HG03280 (cell line): Measurements from ENCODE around the gene UAP1L1.
A peak's percentile ranks its signal among the peaks of the same experiment; 100 is the strongest.
"Not testable (repeated sequence)": the region's sequence is repeated elsewhere in the genome, so short reads cannot be mapped to it uniquely, and the experiment has no call there.

Experiments used
- ATAC-seq: cut with Tn5 transposase; IDR thresholded peaks from one replicate; pipeline ENCODE4 v1.9.1; 2021; ENCODE audit warnings: mild to moderate bottlenecking, moderate library complexity; ENCODE audit not compliant: unreplicated experiment

UAP1L1 gene

DNA sequence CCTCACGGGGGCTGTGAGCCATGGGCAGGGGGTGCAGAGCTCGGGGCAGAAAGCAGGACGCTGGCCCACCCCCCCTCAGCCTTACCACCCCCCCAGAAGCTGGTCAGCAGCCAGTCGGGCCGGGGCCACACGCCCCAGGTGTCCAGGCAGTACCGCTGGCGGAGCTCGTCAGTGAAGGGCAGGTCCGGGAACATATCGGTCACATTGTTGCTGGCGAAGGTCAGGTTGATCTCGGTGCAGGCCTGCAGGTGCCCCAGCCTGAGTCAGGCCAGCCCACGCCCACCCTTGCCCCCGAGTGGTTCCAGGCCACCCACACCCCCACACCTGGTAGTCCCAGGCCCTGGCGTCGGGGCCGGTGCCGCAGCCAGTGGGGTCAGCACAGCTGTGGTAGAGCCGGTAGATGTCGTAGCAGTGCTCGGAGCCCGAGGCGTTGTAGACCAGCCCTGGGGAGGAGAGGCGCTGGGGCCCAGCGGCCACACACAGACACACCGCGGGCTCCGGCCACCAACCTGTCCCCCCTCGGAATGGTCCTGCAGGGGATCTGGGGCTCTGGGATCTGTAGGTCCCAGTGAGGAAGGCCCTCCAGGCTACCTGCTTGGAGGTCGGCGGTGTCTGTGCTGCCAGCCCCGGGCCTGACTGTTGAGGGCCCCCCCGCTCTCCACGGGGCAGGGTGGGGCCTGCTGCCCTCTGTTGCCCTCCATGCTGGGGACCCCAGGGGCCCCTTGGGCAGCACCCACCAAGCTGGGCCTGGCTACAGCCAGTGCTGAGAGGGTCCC lies 34.7 kb downstream of the UAP1L1 start:
- ATAC-seq, result no peak

DNA sequence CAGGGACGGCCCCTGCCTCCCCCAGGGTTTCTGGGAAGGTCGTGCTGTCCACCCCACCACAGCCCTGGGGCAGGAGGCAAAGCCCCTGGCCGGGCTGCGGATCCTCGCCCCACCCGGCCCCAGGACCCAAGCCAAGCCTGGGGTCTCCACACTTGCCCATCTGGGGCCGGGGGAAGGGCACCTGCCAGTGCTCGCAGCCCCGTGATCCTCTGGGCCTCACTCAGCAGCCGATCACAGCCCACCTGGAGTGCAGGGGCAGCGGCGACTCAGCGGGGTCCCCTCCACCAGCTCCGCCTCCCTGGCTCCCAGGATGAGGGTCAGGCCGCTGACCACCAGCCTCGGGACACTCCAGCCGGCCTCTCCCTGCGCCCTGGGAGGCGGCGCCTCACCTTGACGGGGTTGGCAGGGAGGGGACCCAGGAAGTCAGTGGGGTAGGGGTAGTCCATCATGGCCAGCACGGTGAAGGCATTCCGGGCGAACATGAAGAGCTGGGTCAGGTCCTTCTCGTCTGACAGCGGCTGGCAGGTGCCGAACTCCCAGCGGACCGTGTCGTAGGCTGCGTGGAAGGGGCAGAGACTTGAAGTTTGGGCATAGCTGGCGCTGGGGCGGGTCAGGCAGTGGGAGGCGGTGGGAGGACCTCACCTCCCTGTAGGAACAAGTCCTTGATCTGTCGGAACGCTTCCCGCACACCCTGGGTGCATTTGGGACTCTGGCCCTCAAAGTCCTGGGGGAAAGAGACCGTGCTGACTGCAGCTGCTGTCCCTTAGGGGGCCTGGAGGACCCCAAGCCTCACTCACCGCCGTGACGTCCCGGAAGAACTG lies 35.5 kb downstream of the UAP1L1 start:
- no peak for ATAC-seq

DNA sequence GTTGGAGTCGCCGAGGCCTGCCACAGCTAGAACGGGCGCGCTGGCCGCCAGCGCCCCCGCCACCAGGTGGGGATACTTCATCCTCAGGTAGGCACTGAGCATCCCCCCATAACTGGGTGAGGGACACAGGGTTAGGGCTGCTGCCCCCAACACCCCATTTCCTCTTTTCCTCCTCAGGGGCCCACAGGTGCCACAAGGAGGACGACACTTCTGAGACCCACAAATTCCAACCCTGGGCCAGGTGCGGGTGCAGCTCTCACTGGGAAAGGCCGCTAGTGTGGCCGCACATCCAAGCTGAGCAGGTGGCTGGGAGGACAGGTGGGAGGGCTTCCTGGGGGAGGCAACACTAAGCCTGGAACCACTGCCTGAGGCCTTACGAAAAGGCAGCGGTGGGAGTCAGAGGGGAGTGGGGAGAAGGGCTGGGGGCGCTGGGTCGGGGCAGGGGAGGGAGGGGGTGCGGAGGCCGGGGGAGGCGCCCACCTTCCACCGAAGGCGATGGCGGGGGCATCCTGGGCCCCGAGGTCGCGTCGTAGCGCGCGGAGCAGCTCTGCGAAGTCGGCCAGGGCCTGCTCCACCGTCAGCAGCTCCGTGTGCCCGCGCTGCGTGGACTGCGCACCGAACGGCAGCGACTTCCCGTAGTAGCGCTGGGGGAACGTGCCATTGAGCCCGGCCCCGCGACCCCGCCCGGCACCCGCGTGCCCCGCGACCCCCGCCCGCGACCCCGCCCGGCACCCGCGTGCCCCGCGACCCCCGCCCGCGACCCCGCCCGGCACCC lies 36.3 kb downstream of the UAP1L1 start:
- no peak for ATAC-seq

DNA sequence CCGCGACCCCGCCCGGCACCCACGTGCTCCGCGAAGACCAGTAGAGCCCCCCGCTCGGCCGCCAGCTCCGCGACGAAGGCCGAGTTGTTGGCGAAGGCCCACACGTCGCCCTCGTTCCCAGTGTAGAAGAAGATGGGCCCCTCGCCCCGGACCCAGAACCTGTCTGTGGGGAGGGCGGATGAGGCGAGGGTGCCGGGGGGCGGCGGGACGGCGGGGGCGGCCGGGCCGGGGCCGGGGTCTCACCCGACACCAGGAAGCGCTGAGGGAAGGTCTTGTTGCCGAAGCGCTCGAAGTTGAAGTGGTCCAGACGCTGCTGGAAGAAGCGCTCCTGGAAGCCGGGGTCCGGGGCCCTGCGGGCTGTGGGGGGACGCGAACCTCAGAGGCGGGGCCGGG lies 36.9 kb downstream of the UAP1L1 start:
- peak; percentile 10 for ATAC-seq

- peak; percentile 78 for ATAC-seq
Observed at GRCh38 chr9:137114613-137115393, 37.5 kb downstream of the UAP1L1 start, which contains the start of gene DPP7. DPP7 (minus strand) TSS chr9:137114733; CDS start chr9:137114713, 20 bp downstream.

GRCh38 chr9:137115394-137116026 lies 38.2 kb downstream of the UAP1L1 start:
- no peak for ATAC-seq

- ATAC-seq, result no peak
Observed at GRCh38 chr9:137116027-137116507, 38.8 kb downstream of the UAP1L1 start.

GRCh38 chr9:137116728-137117127 lies 39.4 kb downstream of the UAP1L1 start:
- no peak for ATAC-seq

DNA sequence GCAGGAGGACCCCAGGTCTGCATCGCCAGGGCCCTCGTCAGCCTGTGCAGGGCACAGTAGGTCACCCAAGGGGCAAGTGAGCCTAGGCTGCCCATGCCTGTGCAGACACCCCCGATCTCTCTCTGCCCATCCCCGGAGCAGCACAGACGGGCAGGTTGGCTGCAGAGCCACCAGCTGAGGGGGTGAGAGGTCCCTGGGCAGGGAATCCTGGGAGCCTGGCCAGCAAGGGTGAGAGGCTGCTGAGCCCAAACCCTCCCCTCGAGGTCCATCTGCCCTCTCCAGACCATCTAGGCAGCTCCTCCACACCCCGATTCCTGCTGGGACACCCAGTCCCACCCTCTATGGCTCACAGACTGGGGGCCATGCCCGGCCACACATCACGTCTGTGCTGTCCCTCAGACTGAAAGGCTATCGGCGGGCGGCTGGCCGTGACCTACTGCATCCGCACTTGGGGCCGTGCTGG lies 40.0 kb downstream of the UAP1L1 start:
- no peak for ATAC-seq

GRCh38 chr9:137118092-137118603 lies 40.8 kb downstream of the UAP1L1 start:
- ATAC-seq, result not testable (repeated sequence)

GRCh38 chr9:137121927-137122795 lies 44.8 kb downstream of the UAP1L1 start:
- not testable (repeated sequence) for ATAC-seq

DNA sequence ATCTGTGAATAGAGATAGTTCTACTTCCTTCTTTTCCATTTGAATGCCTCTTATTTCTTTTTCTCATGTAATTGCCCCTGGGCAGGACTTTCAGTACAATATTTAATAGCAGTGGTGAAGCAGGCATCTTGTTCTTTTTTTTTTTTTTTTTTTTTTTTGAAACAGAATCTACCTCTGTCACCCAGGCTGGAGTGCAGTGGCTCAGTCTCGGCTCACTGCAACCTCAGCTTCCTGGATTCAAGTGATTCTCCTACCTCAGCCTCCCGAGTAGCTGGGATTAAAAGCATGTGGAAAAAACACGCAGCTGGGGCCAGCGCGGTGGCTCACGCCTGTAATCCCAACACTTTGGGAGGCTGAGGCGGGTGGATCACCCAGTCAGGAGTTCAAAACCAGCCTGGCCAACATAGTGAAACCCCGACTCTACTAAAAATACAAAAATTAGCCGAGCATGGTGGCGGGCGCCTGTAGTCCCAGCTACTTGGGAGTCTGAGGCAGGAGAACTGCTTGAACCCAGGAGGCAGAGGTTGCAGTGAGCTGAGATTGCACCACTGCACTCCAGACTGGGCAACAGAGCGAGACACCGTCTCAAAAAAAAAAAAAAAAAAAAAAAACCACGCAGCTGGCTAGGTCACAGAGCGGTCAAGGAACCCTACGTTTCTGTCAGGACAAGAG lies 45.6 kb downstream of the UAP1L1 start:
- ATAC-seq, result not testable (repeated sequence)

GRCh38 chr9:137123468-137123837 lies 46.1 kb downstream of the UAP1L1 start:
- ATAC-seq, result no peak

GRCh38 chr9:137123952-137124462 lies 46.7 kb downstream of the UAP1L1 start:
- ATAC-seq, result not testable (repeated sequence)

- ATAC-seq, result no peak
Observed at GRCh38 chr9:137126786-137127185, 49.5 kb downstream of the UAP1L1 start.

GRCh38 chr9:137127301-137128157 lies 50.2 kb downstream of the UAP1L1 start:
- ATAC-seq, result no peak
